GM18517 (cell line): ENCODE data around the gene SORCS3.
A peak's percentile ranks its signal among the peaks of the same experiment; 100 is the strongest.

Experiments
- ATAC-seq: cut with Tn5 transposase; IDR thresholded peaks from one replicate; pipeline ENCODE4 v1.9.1; 2021; ENCODE audit warnings: mild to moderate bottlenecking, moderate library complexity; ENCODE audit not compliant: unreplicated experiment

The SORCS3 gene

GRCh38 chr10:104907521-104907920, 266.4 kb downstream of the SORCS3 start:
- ATAC-seq: no peak

GRCh38 chr10:104908581-104908980, 267.5 kb downstream of the SORCS3 start:
- no peak for ATAC-seq

- no peak for ATAC-seq
Observed at GRCh38 chr10:104910712-104911111, 269.6 kb downstream of the SORCS3 start.

DNA sequence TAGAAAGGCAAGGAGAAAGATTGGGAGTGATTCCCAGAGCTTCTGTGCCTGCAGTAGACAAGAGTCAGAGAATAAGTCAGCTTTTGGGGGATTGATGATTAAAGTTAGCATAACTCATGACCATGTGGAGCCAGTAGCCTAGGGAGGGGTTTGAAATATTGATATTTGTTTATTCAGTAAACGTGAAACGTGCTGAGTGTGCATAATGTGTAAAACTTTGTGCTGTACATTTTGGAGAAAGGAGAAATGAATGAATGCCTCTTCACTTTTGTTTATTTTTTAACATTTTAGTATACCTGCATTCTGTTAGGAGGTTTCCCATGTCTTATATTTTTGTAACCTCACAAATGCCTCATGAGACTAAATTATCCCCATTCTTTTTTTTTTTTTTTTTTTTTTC, 272.3 kb downstream of the SORCS3 start:
- ATAC-seq: no peak

GRCh38 chr10:104920476-104920875, 279.4 kb downstream of the SORCS3 start:
- no peak for ATAC-seq

- ATAC-seq: no peak
Observed at GRCh38 chr10:104921763-104922162, 280.7 kb downstream of the SORCS3 start.

GRCh38 chr10:104922810-104923209, 281.7 kb downstream of the SORCS3 start:
- peak; percentile 62 for ATAC-seq

- ATAC-seq: no peak
Observed at GRCh38 chr10:104923501-104923900, 282.4 kb downstream of the SORCS3 start.

GRCh38 chr10:104924101-104924795, 283.2 kb downstream of the SORCS3 start:
- no peak for ATAC-seq

DNA sequence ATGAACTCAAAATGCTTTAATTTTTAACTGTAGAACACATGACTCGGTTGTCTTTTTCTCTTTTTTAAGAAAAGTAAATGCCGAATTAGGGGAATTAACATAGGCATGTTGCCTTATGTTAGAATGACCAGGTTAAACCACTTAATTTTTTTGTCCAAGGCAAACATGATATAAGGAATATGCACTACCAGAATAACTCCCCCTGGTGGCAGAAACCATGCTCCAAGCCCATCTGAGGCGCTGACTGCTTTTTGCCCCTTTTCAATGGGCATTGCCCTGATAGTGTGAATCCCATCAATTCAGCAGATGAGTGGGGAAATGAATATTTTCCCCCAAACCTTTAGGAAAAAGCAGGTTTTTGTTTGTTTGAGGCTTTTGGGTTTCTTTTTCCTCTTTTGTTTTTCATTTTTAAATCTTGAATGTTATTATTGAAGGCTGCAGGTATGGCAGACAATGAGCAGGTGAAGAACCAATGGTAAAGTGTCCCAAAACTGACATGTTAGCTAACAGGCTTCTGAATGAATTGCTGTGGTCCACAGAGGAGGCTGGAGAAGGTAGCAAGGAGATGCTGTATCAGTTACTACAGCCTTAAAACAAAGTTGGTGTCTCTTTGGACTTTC, 284.3 kb downstream of the SORCS3 start:
- peak; percentile 57 for ATAC-seq

DNA sequence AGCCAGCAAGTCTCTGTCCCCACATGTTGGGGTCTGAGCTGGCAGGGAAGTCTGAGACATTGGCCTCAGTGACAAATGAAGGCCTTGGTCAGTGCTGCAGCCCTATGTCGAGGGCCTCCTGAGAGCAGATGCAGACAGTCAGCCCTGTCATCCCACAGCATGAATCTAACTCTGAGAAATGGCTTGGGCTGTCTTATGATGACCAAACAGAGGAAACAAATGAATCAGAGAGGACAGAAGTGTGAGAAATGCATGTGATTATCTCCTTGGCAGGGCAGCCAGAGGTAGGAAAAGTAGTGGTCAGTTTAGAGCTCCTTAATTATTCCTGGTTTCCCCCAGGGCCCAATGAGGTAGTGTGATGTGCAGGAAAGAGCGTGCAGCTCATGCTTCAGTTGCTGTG, 287.6 kb downstream of the SORCS3 start:
- no peak for ATAC-seq

GRCh38 chr10:104931612-104932134, 290.6 kb downstream of the SORCS3 start:
- ATAC-seq: no peak

GRCh38 chr10:104935656-104936055, 294.6 kb downstream of the SORCS3 start:
- ATAC-seq: no peak

DNA sequence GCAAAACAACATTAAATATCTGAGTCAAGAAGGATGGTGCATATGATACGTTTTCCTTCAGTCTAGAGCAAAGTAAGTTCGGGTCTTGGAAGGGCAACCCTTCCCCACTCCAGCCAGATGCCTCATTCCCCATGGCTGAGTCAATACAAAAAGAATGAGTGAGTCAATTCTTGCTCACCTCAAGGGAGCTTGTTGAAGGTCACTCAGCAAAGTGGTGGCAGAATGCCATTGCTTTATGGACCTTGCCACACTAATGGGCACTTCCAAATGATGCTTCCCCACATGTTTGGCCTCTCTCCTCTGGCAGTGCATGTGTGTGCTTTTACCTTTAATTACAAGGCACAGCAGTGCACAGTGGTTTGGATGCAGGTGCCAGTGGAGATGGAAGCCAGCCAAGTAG, 296.5 kb downstream of the SORCS3 start:
- no peak for ATAC-seq

- no peak for ATAC-seq
Observed at GRCh38 chr10:104938031-104938430, 296.9 kb downstream of the SORCS3 start.

DNA sequence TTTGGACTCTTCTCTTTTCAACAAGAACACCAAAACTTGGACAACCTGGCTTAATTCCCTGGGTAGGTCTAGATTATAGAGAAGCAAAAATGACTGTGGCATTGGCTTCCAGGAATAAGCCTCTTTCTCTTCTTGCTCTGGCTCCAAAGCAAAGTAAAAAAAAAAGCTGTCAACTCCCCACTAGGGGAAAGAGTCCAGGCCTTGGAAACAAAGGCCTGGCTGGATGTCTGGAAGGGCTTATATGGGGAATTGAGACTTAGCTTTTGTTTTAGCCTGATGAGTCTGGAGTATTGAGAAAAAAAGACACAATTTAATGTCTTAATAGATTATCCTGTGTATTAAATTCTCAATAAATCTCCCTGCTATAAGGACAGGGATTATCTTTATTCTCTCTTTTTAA, 300.6 kb downstream of the SORCS3 start:
- ATAC-seq: no peak

GRCh38 chr10:104947314-104947713, 306.2 kb downstream of the SORCS3 start:
- ATAC-seq: no peak

DNA sequence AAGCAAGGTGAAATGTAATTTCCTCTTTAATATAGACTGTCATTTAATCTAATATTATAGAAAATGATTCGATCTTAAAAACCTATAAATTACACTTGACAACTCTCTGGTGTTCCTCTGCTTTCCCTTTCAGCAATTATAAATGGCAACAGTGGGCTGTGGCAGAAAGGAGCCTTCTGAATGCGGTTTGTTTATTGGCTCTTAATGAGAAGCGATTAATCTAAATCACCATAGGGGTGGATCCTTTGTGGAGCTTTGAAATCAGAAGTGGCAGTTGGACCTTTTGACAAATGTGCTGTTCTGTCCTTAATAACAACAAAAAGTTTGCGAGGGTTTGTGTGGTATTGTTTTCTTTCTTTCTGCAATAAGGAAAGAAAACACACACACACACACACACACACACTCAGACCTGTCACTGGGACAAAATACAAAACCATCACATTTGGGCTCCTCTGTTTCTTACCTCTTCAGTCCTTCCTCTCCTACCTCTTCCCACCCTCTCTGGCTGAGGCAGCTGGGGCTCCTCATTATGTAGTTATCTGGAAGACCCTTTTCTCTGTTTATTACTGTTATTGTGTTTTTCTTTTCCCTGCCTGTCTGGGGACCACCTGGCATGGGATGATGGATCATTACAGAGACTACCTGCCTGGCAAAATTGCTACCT, 316.2 kb downstream of the SORCS3 start:
- ATAC-seq: no peak

- no peak for ATAC-seq
Observed at GRCh38 chr10:104966563-104967297, 325.6 kb downstream of the SORCS3 start.

DNA sequence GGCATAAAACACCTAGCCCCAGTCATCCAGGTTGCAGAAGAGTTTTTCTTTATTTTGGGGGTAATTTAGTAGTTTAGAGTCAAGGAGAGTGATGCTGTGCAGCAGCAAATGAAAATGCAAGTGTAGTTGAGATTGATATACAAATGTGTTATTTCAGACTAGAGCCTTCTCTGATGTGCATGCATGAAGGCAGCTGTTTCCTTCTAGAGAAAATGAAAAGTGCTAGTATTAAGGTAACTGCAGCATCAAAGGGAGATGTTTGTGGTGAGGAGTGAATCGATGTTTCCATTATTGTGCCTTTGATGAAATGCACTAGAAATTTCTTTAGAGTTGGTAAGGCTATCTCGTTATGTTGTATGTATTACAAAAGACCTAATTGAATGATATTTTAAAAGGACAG, 339.3 kb downstream of the SORCS3 start:
- no peak for ATAC-seq

DNA sequence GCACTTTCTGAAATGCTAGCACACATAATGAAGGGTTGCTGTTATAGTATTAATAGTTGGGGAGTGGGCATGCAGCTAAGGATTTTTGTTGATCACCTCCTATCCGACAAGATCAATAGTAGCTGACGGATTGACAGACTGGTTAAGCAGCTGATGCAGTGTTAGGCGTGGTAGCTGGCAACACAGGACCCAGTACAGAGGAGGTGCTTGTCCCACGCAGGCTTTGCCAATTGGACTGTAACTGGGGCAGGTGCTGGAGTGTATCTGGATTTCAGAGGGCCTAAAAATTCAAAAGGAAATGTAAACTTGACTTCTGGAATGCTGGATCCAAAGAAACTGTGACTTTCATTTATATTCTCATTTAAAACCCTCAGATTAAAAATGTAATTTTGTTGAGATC, 340.9 kb downstream of the SORCS3 start:
- ATAC-seq: no peak
